DOHH2 (cell line): ENCODE results near the gene PTCH1.

Experiments
- EZH2phosphoT487 ChIP-seq: fragments of 200-600 bp; sonication (generic); IDR thresholded peaks from 2 replicates; pipeline ENCODE4 v1.6.1; 2017; ENCODE audit warnings: borderline replicate concordance, mild to moderate bottlenecking, antibody characterized with exemption, low read length, moderate library complexity, mixed read lengths
- TF ChIP-seq, protein P1 (sequence below): fragments of 200-600 bp; sonication (generic); IDR thresholded peaks from one replicate; pipeline ENCODE4 v1.5.1; 2014; ENCODE audit warnings: antibody characterized with exemption, mild to moderate bottlenecking, low read depth, low read length; ENCODE audit not compliant: poor library complexity, severe bottlenecking

DNA sequence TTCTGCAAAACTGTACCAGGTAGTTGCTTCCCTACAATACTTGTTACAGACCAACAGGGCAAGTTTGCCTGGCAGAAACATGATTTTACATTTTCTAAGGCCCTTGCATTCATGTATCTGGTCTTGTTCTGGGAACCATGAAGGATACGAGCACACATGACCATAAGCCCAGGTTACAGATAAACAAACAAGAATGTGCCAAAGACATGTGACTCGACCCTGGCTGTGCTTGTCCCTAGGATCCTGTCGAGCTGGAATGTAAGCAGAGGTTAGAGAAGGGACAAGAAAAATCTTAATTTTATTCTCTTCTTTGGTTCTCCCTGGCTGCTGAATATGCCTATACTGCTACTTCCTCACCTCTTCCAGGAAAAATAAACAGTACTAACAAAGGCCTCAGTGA lies 32.5 kb downstream of the PTCH1 start:
- TF ChIP-seq, protein P1, sequence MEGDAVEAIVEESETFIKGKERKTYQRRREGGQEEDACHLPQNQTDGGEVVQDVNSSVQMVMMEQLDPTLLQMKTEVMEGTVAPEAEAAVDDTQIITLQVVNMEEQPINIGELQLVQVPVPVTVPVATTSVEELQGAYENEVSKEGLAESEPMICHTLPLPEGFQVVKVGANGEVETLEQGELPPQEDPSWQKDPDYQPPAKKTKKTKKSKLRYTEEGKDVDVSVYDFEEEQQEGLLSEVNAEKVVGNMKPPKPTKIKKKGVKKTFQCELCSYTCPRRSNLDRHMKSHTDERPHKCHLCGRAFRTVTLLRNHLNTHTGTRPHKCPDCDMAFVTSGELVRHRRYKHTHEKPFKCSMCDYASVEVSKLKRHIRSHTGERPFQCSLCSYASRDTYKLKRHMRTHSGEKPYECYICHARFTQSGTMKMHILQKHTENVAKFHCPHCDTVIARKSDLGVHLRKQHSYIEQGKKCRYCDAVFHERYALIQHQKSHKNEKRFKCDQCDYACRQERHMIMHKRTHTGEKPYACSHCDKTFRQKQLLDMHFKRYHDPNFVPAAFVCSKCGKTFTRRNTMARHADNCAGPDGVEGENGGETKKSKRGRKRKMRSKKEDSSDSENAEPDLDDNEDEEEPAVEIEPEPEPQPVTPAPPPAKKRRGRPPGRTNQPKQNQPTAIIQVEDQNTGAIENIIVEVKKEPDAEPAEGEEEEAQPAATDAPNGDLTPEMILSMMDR, result no peak
- no peak for TF ChIP-seq EZH2phosphoT487
